ENCODE measurements around the gene STRIP1.
"Not testable (repeated sequence)": the region's sequence is repeated elsewhere in the genome, so short reads cannot be mapped to it uniquely, and the experiment has no call there.

The STRIP1 gene

DNA sequence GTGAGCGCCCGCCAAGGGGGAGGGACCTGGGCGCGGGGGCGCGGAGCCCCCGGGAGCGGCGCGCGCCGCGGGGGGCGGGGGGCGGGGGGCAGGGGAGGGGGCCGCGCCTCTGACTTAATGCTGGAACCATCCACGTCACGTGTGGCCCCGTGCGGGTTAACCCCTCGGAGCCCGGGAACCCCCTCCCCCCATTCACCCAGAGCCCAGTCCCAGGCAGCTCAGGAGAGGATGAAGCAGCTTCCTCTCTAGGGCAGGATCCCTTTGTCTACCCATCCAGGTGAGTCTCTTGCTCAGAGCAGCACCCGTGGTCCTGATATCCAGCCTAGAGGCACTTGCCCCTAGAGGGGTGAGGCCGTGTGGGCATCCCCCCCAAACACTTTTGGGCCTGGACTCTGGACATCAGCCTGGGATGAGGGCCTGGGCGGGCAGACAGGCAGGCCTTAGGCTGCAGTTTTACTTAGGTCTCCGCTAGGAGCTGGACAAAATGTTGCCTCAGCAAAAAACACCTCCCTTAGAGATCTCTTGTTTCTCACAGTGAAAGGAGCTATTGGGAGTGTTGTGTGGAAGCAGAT lies 36.3 kb downstream of the STRIP1 start, which contains the start of gene ALX3:
Gene ALX3, minus strand, starts transcription at position 2 of the 572 bp plus-strand sequence. CDS start 60 bp downstream, outside the sequence.
- no peak for DNase-seq

DNA sequence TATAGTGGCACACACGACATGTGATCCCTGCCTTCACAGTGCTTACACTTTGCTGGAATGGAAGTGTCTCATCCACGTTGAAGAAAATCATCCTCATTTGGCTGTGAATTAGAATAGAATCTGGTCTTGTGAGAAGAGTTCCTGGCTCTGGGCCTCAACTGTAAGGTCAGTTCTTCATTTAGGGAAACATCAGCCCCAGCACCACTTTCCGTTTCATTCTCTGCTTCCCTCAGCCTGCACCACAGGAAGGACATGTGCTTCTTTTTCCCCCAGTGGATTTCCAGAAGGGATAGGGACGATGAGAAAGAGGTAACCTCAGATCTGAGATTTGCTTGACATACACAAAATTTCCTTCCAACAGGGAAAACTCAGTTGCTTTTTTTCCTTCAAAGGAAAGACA lies 39.7 kb downstream of the STRIP1 start:
- DNase-seq, result no peak

DNA sequence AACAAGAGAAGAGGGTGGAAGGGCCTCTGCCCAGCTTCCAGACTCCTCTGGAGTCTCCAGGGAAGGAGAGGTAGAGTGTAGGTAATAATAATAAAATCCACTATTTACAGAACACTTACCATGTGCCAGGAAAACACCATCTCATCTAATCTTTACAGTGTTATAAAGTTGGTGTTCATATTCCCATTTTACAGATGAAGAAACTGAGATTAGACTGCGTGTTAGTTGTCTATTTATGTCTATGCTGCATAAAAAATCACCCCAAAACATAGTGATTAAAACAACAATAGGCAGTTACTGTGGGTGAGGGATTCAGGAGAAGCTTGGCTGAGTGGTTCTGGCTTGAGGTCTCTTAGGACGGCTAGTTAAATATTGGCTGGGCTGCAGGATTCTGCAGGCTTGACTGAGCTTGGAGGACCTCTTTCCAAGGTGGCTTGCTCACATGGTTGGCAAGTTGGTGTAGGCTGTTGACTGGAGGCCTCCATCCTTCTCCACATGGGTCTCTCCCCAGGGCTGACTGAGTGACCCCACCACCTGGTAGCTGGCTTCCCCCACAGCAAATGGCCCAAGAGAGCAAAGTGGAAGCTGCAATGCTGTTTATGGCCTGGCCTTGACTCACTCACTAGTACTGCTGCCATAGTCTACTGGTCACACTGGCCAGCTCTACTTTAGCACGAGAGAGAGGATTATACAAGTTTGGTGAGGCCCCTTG lies 42.5 kb downstream of the STRIP1 start:
- no peak for DNase-seq

DNA sequence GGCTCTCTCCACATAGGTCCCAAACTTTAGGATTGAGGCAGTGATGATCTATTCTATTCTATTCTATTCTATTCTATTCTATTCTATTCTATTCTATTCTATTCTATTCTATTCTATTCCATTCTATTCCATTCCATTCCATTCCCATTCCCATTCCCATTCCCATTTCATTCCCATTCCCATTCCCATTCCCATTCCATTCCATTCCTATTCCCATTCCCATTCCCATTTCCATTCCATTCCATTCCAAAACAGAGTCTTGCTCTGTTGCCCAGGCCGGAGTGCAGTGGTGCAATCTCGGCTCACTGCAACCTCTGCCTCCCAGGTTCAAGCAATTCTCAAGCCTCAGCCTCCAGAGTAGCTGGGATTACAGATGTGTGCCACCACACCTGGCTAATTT lies 45.6 kb downstream of the STRIP1 start:
- not testable (repeated sequence) for DNase-seq

DNA sequence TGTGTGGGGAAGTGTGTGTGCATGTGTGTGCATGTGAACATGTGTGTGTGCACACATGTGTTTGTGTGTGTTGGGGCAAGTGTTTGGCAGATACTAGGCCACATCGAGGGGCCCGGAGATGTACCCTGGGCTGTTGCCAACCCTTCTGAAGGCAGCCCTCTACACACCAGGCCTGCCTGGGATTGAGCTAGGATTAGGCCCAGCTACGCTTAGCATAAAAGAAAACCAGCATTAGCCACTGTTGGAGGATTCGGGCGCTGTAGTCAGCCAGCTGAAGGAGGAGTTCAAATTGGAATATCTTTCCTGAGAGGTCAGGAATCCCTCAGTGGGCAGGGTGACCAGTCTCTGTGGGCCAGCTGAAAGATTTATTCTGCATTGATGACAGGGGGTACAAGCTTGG lies 46.6 kb downstream of the STRIP1 start:
- DNase-seq, result no peak

DNA sequence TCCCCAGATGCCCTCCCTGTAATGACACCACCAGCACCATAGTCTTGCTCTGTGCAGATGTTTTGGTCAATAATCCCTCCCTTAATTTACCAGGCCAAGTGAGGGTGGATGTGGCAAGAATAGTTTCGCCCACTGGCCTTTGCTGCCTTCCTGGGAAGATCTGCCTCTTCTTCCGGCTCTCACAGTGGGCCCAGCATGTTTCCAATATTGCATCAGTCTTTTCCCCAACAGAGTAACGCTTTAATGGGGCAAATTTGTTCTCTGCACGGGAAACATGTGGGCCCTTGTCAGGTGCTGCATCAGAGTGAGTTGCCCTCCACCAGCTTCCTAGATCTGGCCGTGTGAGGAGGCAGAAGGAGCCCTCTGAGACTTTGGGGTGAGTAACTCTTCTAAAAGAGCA lies 48.1 kb downstream of the STRIP1 start:
- DNase-seq, result no peak

DNA sequence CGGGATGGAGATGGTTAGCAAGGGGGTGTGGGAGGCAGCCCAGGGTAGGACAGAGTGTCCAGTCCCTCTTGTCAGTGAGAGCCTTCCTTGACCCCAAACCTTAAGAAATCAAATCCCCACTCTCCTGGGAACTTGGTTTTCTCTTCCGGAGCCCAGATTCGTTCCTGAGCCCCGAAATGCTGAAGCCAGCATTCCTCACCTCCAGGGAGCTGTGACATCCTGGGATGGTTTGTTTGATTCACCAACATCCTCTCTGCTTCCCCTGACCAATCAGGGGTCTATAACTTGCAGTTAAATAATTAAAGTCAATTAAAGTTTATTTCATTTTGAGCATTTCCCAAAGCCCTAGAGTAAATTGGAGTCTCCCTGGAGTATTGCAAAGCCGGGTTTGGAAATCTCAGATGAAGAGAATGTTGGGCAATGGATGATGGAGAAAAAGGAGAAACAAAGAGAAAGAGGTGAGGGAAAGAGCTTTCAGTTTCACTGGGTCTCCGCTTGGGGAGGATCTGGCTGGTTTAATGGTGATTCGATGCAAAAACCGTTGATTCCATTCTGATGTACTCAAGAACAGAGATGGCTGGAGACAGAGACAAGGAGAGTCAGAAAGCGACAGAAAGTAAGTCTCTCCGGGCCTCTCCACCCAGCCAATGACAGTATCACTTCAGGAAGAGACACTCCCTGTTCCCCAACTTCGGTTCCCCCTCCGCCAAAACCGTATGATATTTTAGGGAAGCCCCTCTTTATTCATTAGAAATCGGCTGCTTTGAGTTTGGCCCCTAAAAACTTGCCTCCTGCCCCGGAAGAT lies 48.8 kb downstream of the STRIP1 start:
- no peak for DNase-seq

DNA sequence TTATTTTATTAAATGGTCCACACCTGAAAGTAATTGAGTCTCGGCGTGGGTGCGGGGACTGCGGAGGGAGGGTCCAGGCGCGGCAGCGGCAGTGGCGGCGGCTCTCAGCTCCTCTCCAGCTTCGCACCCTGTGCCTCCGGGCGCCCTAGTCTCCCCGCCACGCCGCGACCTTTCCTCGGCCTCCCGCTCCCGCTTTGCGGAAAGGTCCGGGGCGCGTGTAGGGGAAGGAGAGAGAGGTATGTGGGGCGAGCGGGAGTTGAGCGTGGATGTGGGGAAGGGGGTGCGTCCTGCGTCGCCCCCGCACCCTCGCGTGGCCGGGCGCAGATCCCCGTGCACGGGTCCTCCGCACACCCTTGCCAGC lies 49.4 kb downstream of the STRIP1 start:
- DNase-seq, result no peak

DNA sequence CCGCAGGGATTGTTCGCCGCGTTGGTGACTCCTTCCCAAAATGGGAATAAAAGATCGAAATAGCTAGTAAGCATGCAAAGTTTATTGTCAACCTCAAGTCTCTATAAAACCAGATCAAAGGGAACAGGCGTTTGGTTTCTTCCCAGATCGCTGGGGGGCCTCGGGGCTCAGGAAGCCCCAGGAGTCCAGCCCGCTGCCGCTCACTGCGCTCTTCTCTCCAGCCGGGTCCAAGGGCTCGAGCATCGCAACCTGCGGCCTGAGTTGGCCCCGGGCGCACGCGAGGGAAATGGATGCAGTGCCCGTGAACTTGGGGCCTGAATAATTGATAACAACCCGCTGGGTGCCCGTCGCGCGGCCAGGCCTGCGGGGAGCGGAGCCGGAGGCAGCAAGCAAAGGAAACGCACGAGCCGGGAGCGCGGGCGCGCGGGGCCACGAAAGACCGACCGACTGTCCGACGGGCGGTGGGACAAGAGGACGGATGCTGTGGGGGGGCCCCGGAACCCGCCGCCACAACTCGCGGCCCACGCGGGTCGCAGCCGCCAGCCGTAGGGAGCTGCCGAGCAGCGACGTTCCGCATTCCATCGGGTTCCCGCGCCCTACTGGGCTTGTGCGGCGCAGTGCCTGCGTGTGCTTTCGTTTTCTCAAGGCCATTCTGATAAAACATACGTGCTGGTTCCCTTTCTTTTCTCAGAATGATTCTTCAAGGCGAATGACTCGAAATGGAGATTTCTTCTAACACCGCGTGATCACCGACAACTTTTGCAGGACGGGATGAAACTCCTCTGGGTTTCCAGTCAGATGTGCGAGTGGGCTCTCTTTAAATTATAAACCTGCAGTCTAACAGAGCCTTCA lies 50.0 kb downstream of the STRIP1 start:
- DNase-seq, result peak; percentile 33

DNA sequence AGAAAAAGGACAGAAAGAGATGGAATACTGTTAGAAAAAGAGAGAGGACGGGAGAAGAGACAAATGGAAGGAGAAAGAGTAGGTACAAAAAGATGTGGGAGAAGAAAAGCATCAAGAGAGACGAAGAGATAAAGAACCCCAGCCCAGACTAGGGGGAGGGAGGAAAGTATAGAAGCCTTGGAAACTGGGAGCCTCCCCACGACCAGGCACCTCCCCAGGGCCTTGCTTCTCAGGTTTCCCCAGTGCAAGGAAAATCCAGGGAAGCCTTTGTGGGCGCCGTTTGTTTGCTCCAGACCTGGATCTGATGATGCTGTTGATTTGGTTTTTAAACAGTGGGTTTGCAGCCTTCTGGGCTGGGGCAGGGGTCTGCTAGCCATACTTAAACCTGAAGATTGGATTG lies 51.2 kb downstream of the STRIP1 start:
- no peak for DNase-seq

DNA sequence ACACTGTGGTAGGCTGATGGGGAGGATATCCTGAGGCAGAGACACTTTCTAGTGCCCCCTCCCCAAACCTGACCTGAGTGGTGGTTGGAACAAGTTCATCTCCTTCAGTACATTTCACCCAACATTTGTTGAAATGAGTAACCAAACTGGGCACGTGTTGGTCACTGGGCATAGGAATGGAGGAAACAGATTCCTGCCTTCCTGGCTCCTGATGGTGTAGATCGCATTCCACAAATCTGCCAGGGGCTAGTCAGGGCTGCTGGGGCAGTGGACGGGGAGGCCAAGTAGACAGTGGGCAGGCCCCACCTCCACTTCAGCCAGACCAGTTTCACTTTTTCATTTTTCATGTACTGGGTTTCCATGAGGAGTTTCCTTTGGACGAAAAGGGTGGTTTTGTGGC lies 52.5 kb downstream of the STRIP1 start:
- no peak for DNase-seq

DNA sequence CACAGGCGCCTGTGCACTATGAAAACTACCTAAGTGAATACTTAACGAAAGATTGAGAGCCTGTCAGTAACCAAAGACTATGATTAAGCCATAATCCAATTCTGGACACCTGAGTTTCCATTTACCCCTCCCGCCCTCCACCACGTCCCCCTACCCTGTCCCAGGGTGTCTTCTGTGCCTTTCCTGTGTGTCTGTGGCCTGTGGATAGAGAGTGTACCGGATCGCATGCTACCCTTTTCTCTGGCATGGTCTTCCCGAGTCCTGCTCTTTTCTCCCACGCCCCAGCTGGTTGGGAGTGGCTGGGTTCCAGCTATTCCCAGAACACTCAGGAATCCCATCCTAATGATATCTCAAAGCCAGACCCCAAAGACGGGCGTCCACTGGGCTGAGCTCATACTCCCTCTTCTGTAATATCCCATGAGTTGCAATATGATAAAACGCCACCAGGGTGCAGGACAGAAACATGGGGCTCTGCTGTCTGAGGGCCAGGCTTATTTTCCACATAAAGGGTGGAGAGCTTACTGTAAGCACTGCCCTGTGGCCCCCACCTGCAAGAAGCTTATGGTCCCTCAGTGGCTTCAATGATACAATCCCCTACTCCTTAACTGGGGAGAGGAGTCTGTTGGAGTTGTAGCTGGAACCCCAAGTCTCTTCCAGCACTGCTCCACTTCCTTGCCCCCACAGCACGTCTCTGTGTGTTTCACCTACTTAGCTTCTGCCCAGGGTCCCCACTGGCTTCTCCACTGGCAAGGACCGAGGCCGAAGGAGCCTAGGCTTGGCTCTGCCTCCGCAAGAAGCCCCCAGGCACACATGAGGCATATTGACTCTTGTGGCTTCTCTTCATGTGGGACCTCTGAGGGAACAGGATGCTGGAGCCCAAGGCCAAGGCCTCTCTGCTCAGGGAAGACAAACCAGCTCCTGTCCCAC lies 53.7 kb downstream of the STRIP1 start:
- peak; percentile 55 for DNase-seq

DNA sequence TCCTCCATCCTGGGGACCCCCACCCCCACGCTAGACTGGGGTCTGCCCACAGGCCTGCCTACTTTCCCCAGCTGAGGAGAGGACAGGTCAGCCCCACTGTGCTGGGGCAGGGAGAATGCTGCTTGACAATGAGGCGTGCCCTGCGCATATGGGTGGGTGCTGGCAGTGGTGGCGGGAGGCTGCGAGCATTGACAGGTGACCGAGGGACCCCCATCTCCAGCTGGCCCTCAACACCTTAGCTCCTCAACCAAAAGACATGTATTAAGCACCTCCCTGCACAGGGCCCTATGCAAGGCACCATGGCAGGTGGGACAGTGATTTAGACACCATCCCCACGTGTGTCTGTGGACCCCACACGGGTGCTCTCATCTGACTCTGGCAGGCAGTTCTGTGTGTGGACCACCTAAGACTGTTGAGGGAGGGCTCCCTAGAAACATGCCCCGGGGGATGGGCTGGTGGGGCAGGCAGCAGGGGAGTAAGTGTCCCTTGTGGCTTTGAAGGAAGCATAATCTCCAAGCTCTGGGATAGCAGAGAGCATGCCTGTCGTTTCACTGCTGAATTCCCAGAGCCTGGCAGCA lies 54.4 kb downstream of the STRIP1 start:
- DNase-seq, result no peak

DNA sequence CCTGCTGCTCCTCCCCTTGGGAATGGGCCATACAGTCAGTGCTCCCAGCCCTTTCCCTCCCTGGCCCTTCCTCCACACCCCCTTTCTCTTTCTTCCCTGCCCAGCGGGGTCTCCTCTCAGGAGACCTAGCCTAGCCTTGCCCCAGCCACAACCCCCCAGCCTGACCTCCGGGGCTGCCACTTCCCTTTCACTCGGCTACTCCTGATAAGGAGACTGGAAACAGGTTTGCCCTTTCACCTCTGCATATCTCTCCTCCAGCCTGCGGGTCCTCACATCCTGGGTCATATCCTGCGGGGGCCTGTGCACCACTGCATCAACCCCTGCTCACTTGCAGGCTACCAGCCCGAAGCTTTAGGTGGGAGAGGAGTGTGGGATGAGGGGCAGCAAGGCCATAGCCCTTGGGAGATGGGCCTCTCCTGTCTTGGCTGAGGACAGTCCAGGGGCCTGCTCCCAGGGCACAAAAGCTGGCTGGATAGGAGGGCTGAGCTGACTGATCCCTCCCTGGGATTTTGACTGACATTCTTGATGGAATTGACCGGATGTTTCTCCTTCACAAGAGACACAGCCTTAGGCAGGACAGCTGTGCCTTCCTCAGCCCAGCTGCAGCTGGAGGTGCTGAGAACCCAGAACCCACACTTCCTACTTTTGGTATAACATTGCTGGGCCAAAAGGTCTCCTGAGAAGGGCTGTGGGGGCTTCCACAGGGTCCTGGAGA lies 55.3 kb downstream of the STRIP1 start:
- DNase-seq, result no peak

DNA sequence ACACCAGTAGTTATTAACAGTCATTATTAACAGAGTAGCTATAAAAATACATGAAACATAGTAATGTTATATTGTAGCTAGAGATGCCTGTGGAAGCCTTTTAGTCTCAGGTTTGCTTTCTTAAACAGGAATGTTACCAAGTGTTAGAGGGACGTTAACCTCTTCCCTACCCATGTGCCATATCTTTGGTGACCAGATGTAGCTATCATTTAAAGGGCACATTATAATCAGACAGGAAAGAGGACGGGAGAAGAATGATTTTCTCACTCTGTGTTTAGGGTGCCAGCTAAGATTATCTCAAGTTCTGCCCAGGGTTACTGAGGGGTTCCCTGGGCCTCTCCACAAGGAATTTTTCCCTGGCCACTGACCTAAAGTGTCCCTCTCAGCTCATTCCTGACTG lies 57.0 kb downstream of the STRIP1 start:
- no peak for DNase-seq

DNA sequence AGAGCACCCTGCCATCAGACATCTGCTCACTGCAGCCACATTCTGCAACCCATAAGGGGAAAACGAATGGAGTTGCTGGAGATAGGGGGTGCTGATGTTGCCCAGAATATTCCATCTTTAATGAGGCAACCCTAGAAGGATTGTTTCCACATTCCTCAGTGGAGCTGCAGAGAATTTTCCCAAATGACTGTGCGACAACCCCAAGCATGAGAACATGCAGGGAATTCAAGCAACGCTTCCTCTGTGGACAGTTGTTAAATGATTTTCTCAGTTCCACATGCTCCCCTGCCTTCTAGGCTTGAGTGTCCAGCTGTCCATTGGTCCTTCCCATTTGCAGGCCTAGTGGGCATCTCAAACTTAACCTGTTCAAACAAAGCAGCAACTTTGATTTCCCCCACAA lies 57.4 kb downstream of the STRIP1 start:
- no peak for DNase-seq

DNA sequence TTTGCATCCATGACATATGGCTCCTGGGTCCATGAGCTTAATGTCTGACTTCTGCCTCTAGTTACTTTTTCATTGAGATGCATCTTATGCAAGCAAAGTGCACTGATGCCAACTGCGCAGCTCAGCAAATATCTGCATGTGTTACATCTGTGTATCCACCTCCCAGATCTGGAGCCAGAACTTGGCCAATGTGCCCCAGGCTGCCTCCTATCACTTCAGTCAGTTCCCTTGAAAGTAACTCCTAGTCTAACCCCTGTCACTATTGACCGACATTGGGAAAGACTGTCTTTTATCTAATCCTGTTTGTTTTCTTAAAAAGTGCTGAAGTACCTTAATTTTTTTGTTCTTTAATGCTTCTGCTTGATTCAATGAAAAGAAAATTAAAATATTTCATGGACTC lies 58.6 kb downstream of the STRIP1 start:
- no peak for DNase-seq

DNA sequence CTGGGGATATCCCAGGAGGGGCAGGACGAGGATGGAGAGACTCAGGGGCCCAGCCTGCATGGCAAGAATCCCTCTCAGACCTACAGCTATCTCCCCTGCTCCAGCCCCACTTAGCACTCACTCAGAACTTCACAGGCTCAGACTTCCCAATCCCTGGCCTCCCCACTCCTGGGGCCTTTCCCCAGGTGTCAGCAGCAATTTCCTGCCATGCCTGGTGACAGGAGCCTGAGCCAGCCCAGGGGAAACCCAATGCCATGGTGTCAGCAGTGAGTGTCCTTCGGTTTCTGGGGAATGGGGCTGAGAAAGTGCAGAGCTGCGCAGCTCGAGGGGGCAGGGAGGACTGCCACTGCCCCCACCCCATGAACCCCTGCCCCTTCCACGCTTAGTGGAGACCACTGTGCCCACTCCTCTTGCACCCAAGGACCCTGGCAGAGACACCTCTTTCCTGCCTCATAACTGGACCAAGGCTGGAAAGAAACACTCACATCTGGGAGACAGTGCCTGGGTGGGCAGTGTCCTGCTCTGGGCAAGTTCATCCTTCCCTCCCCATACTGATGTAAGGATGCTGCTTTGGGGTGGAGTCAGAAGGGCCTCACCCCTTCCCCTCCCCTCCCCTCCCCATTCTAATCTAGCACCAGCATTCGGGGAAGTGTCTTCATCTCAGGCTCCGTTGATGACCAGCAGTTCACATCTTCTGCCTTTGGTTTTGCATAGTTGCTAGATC lies 60.7 kb downstream of the STRIP1 start:
- DNase-seq, result no peak

DNA sequence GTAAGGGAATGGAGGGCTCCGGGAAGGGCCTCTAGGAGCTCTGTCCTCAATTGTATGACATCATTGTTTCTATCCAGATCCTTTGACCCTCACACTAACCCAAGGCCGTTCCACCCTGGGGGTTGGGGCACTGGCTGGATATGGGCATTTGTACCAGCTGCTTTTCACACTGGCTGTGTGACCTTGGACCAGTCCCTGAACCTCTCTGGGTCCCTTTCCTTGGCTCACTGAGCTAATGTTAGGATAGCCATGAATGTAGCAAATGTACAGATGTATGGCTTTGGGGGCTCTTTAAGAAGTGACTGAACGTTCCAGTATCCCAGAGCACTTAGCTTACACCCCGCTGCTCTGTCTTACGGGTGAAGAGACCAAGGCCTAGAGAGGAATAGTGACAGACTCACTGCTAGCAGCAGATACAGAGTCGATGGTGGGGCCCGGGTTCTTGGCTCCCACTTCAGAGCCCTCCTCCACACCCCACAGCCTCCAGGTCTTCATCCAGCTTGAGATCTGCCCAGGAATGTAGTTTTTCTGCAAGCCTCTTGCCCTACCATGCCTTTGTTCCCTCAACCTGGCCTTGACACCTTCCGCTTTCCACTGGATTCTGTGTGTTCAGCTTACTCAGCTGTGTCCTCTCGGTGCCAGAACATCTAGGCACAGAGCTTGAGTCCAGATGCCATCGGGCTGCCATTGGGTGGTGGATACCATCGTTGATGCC lies 63.2 kb downstream of the STRIP1 start:
- DNase-seq, result no peak

All from fibroblast of upper back skin (primary cell).